Activated CD4-positive, alpha-beta T cell treated with anti-CD3 and anti-CD28 coated beads, Interleukin-2, amount 10 ng/mL, durations not matched to agents 24 days and 14 days (primary cell): ENCODE measurements around the gene ARL2. TPM values are rescaled to one million over a fixed set of nuclear protein-coding genes. Genes with fewer than 3 reads are reported as not detected.

ENCODE experiments used
- DNase-seq: peaks from one replicate; pipeline ENCODE4 v3.0.0; 2022
- H3K27ac Mint-ChIP-seq: one replicate; pipeline ENCODE4 v1.8.0; 2022; ENCODE audit warnings: mild to moderate bottlenecking, mixed read lengths
- H3K27me3 Mint-ChIP-seq: one replicate; pipeline ENCODE4 v1.8.0; 2022; ENCODE audit warnings: mixed read lengths
- H3K36me3 Mint-ChIP-seq: one replicate; pipeline ENCODE4 v1.8.0; 2022; ENCODE audit warnings: low read depth, mild to moderate bottlenecking, mixed read lengths
- H3K4me1 Mint-ChIP-seq: one replicate; pipeline ENCODE4 v1.8.0; 2021; ENCODE audit warnings: mixed read lengths
- H3K4me3 Mint-ChIP-seq: one replicate; pipeline ENCODE4 v1.8.0; 2022; ENCODE audit warnings: mild to moderate bottlenecking, moderate library complexity, mixed read lengths
- H3K9me3 Mint-ChIP-seq: one replicate; pipeline ENCODE4 v1.8.0; 2021; ENCODE audit warnings: mixed read lengths
- intact Hi-C: fragments of 100-400 bp; cut with micrococcal nuclease; formaldehyde crosslinking; loops from one replicate; pipeline ENCODE4 v1.15.1; 2023
- total RNA-seq: library from RNA; stranded (reverse); gene quantifications from 2 replicates; pipeline ENCODE4 v1.2.3, GENCODE V29; 2022

The ARL2 gene
- total RNA-seq, 1 donor from 2014 or later = 78.8 TPM

- Mint-ChIP-seq H3K27ac (no peak overlapping the region), H3K4me1 (peaks cover 31% of the 10 kb centered on the region), H3K4me3 (no peak overlapping the region), H3K9me3 (no peaks in the 10 kb centered on the region), H3K27me3 (no peaks in the 10 kb centered on the region), H3K36me3 (peaks cover 15% of the 10 kb centered on the region)
- no peak for DNase-seq
- intact Hi-C loops = no loop called here
Observed at GRCh38 chr11:65043881-65044501, 30.0 kb downstream of the ARL2 start.

GRCh38 chr11:65045061-65045460 is 31.1 kb downstream of the ARL2 start:
- H3K27ac Mint-ChIP-seq = no peak overlapping the region

GRCh38 chr11:65045728-65046127 is 31.8 kb downstream of the ARL2 start:
- DNase-seq = no peak
- H3K27me3 Mint-ChIP-seq = no peaks in the 10 kb centered on the region
- no peak overlapping the region for H3K27ac Mint-ChIP-seq
- H3K36me3 Mint-ChIP-seq = peaks cover 9% of the 10 kb centered on the region
- H3K4me3 Mint-ChIP-seq = no peak overlapping the region
- peaks cover 26% of the 10 kb centered on the region for H3K4me1 Mint-ChIP-seq
- intact Hi-C loops = no loop called here
- H3K9me3 Mint-ChIP-seq = no peaks in the 10 kb centered on the region

More at GRCh38 chr11:65045061-65045460, 31.1 kb downstream of the ARL2 start:
- no peaks in the 10 kb centered on the region for H3K27me3 Mint-ChIP-seq
- peaks cover 9% of the 10 kb centered on the region for H3K36me3 Mint-ChIP-seq
- intact Hi-C loops = no loop called here
- no peak overlapping the region for H3K4me3 Mint-ChIP-seq
- H3K4me1 Mint-ChIP-seq = peaks cover 28% of the 10 kb centered on the region
- DNase-seq = no peak
- H3K9me3 Mint-ChIP-seq = no peaks in the 10 kb centered on the region

- H3K4me3 Mint-ChIP-seq = peak overlapping the region; percentile 82
- peak; percentile 75 for DNase-seq
- peaks cover 9% of the 10 kb centered on the region for H3K36me3 Mint-ChIP-seq
- intact Hi-C loops = no loop called here
- no peaks in the 10 kb centered on the region for H3K27me3 Mint-ChIP-seq
- H3K9me3 Mint-ChIP-seq = no peaks in the 10 kb centered on the region
- peaks cover 17% of the 10 kb centered on the region for H3K4me1 Mint-ChIP-seq
- H3K27ac Mint-ChIP-seq = peak overlapping the region; percentile 79
Observed at GRCh38 chr11:65047581-65048422, 33.8 kb downstream of the ARL2 start.

GRCh38 chr11:65051398-65051858 is 37.5 kb downstream of the ARL2 start:
- H3K27ac Mint-ChIP-seq = no peak overlapping the region
- no peak for DNase-seq
- no peaks in the 10 kb centered on the region for H3K9me3 Mint-ChIP-seq
- H3K4me1 Mint-ChIP-seq = peaks cover 20% of the 10 kb centered on the region
- intact Hi-C loops = no loop called here
- H3K4me3 Mint-ChIP-seq = no peak overlapping the region
- H3K27me3 Mint-ChIP-seq = peaks cover 7% of the 10 kb centered on the region
- peaks cover 3% of the 10 kb centered on the region for H3K36me3 Mint-ChIP-seq

- Mint-ChIP-seq H3K4me1 (peaks cover 10% of the 10 kb centered on the region), H3K27ac (peak overlapping the region; percentile 90), H3K9me3 (no peaks in the 10 kb centered on the region), H3K27me3 (peaks cover 7% of the 10 kb centered on the region), H3K4me3 (peak overlapping the region; percentile 75), H3K36me3 (no peaks in the 10 kb centered on the region)
- intact Hi-C loops = no loop called here
- DNase-seq = peak; percentile 73
Observed at GRCh38 chr11:65053827-65054508, 40.0 kb downstream of the ARL2 start.

GRCh38 chr11:65055538-65055937 is 41.6 kb downstream of the ARL2 start:
- peaks cover 7% of the 10 kb centered on the region for H3K27me3 Mint-ChIP-seq
- H3K9me3 Mint-ChIP-seq = no peaks in the 10 kb centered on the region
- no peaks in the 10 kb centered on the region for H3K36me3 Mint-ChIP-seq
- intact Hi-C loops = no loop called here
- no peak overlapping the region for H3K4me3 Mint-ChIP-seq
- H3K4me1 Mint-ChIP-seq = peaks cover 16% of the 10 kb centered on the region
- H3K27ac Mint-ChIP-seq = no peak overlapping the region
- DNase-seq = no peak

- H3K4me1 Mint-ChIP-seq = peaks cover 21% of the 10 kb centered on the region
- no peak overlapping the region for H3K4me3 Mint-ChIP-seq
- DNase-seq = no peak
- H3K27ac Mint-ChIP-seq = no peak overlapping the region
- no peaks in the 10 kb centered on the region for H3K36me3 Mint-ChIP-seq
- no peaks in the 10 kb centered on the region for H3K9me3 Mint-ChIP-seq
- intact Hi-C loops = no loop called here
- H3K27me3 Mint-ChIP-seq = peaks cover 7% of the 10 kb centered on the region
Observed at GRCh38 chr11:65056999-65057398, 43.0 kb downstream of the ARL2 start.

- intact Hi-C loops = no loop called here
- Mint-ChIP-seq H3K36me3 (no peaks in the 10 kb centered on the region), H3K27ac (no peak overlapping the region), H3K4me3 (no peak overlapping the region), H3K4me1 (peaks cover 21% of the 10 kb centered on the region), H3K27me3 (peaks cover 7% of the 10 kb centered on the region), H3K9me3 (no peaks in the 10 kb centered on the region)
- DNase-seq = no peak
Observed at GRCh38 chr11:65057526-65057925, 43.6 kb downstream of the ARL2 start.

GRCh38 chr11:65058012-65058411 is 44.1 kb downstream of the ARL2 start:
- H3K9me3 Mint-ChIP-seq = no peaks in the 10 kb centered on the region

GRCh38 chr11:65058419-65059054 is 44.6 kb downstream of the ARL2 start, which contains the start of gene NAALADL1:
TSS of gene NAALADL1 (minus strand) at chr11:65058553. CDS start at chr11:65058521, 32 bp downstream.
- Mint-ChIP-seq H3K9me3 (no peaks in the 10 kb centered on the region), H3K4me1 (peaks cover 21% of the 10 kb centered on the region), H3K27me3 (peaks cover 7% of the 10 kb centered on the region), H3K36me3 (no peaks in the 10 kb centered on the region), H3K27ac (no peak within 1 kb of the TSS), H3K4me3 (no peak within 1 kb of the TSS)
- intact Hi-C loops = no loop called here
- DNase-seq = no peak

More at GRCh38 chr11:65058012-65058411, 44.1 kb downstream of the ARL2 start:
- H3K4me3 Mint-ChIP-seq = no peak overlapping the region
- DNase-seq = no peak
- peaks cover 21% of the 10 kb centered on the region for H3K4me1 Mint-ChIP-seq
- peaks cover 7% of the 10 kb centered on the region for H3K27me3 Mint-ChIP-seq
- no peaks in the 10 kb centered on the region for H3K36me3 Mint-ChIP-seq
- no peak overlapping the region for H3K27ac Mint-ChIP-seq
- intact Hi-C loops = no loop called here

- Mint-ChIP-seq H3K27ac (peak overlapping the region; percentile 29), H3K4me1 (peaks cover 13% of the 10 kb centered on the region)
Observed at GRCh38 chr11:65059523-65059922, 45.6 kb downstream of the ARL2 start.

GRCh38 chr11:65059959-65060824 is 46.2 kb downstream of the ARL2 start:
- H3K9me3 Mint-ChIP-seq = no peaks in the 10 kb centered on the region

More at GRCh38 chr11:65059523-65059922, 45.6 kb downstream of the ARL2 start:
- H3K27me3 Mint-ChIP-seq = no peaks in the 10 kb centered on the region
- H3K36me3 Mint-ChIP-seq = no peaks in the 10 kb centered on the region
- no peaks in the 10 kb centered on the region for H3K9me3 Mint-ChIP-seq
- intact Hi-C loops = no loop called here
- H3K4me3 Mint-ChIP-seq = no peak overlapping the region
- DNase-seq = no peak

More at GRCh38 chr11:65059959-65060824, 46.2 kb downstream of the ARL2 start:
- no peak for DNase-seq
- Mint-ChIP-seq H3K4me1 (peaks cover 11% of the 10 kb centered on the region), H3K4me3 (no peak overlapping the region), H3K27ac (no peak overlapping the region), H3K27me3 (no peaks in the 10 kb centered on the region), H3K36me3 (no peaks in the 10 kb centered on the region)
- intact Hi-C loops = no loop called here
